ENCODE results near the gene WSB1. TPM values are rescaled to one million over a fixed set of nuclear protein-coding genes. Genes with fewer than 3 reads are reported as not detected.

The WSB1 gene
- total and polyA plus RNA-seq, 9 of the 15 experiments (the other 6 are each of a cell fraction or from before 2014, with no cell fraction given): 22.8 to 229 (median 81.1) TPM

- TF ChIP-seq GABPB1 (CRISPR knock-in tag; IDR thresholded peaks at IDR 0.05) (peak; percentile 27), HNRNPLL (IDR thresholded peaks at IDR 0.05; ENCODE audit: low read depth, low read length, poor library complexity, severe bottlenecking) (peak; percentile 64), FOXA3 (CRISPR knock-in tag; conservative IDR thresholded peaks at IDR 0.05 in 1 of 2, IDR thresholded peaks at IDR 0.05 in 1 of 2) (peak in 1 of 2 experiments; percentile 26; a peak in 1 of 4 replicates), THAP12 (CRISPR knock-in tag; IDR thresholded peaks at IDR 0.05) (peak; percentile 49; the same call in 1 of the 2 replicates), ZBTB49 (CRISPR knock-in tag; IDR thresholded peaks at IDR 0.05; ENCODE audit: borderline replicate concordance) (no peak), SMARCE1 (IDR thresholded peaks at IDR 0.05) (no peak), CHAMP1 (IDR thresholded peaks at IDR 0.05) (no peak), ETV1 (tag; conservative IDR thresholded peaks at IDR 0.05; ENCODE audit: low read depth) (no peak), ERF (CRISPR knock-in tag; IDR thresholded peaks at IDR 0.05) (no peak), NCOA4 (IDR thresholded peaks at IDR 0.05; ENCODE audit: partially characterized antibody) (no peak), ATF2 (CRISPR knock-in tag; IDR thresholded peaks at IDR 0.05) (no peak), ZC3H4 (CRISPR knock-in tag; IDR thresholded peaks at IDR 0.05; ENCODE audit: borderline replicate concordance) (peak; percentile 65; the same call in 1 of the 2 replicates), ZNF239 (CRISPR knock-in tag; IDR thresholded peaks at IDR 0.05) (peak; percentile 31; the same call in 1 of the 2 replicates), ELF1 (tag; IDR thresholded peaks at IDR 0.05) (no peak), TFE3 (CRISPR knock-in tag; IDR thresholded peaks at IDR 0.05) (peak; percentile 53)
Measured at GRCh38 chr17:27293898-27294688, at the start of gene WSB1 (continued).
